ENCODE data around the gene CROCC.

- TF ChIP-seq POLR2AphosphoS5 (IDR thresholded peaks at IDR 0.05) (peak in 1 of 3 donors; percentile 17), CTCF (IDR thresholded peaks at IDR 0.05) (no peak), EP300 (IDR thresholded peaks at IDR 0.05; ENCODE audit: low read depth) (no peak)
Measured at GRCh38 chr1:17009706-17010105, 88.0 kb downstream of the CROCC start.

All from transverse colon (tissue), 4 donors.